Measurements from ENCODE around the gene LRP8.

LRP8 gene

DNA sequence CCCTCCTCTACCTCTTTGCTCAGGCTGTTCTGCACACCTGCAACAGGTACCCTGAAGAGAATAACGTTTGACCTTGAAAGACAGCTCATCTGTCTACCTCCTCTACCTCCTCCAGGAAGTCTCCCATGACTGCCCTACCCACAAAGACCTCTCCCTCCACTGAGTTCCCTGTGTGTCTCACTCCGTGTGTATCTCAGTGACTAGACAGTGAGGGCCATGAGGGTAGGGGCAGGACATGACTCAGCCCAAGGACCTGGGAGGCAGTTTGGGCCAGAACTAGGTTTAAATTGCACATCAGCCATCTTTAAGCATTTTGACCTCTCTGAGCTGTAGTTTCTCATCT is 32.0 kb upstream of the LRP8 start:
- DNase-seq (ENCODE audit: low read depth in 2 of 3, low spot score in 1 of 3): no peak

DNA sequence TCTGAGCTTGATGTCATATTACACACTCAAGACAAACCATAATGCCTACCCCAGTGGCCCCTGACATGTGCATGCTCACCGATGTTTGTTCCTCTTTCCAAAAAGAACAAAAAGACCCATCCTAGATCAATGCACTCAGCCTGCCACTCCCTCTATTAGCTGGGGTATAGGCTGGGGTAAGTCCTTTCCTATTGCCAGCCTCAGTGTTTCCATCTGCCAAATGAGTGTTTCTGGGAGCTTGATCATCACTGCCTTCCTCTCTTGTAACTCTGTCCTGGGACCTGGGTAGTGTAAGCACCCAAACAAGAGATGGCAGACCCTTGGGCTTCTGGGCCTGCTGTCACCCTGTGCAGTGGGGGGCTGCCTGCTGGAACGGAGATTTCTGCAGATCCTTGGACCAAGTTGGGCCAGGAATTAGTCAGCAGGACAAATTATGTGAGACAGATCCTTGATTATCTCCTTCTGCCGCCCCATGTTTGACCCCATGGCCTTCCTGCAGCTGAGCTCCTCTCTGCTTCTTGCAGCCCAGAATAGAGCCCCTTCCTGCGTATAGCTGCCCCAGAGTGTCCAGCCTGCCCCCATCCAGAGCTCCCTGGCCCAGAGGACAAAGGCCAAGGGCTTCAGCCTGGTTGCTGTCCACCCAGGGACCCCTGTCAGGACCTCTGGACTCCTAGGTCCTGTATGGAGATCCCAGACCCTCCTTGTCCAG is 31.5 kb upstream of the LRP8 start:
- no peak for DNase-seq (ENCODE audit: low read depth in 2 of 3, low spot score in 1 of 3)

DNA sequence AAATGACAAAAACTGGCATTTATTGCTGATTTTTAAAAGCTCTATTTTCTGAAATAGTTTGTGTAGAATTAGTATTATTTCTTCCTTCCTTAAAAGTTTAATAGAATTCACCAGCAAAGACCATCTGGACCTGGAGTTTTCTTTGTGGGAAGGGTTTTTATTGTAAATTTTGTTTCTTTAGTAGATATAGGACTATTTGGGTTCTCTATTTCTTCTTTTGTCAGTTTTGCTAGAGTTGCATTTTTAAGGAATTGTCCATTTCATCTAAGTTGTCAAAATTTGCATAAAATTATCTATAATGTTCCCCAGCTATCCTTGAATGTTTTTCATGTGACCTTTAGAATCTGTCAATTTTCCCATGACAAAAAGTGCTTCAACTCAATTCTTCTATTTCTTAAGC is 28.8 kb upstream of the LRP8 start:
- DNase-seq (ENCODE audit: low read depth in 2 of 3, low spot score in 1 of 3): no peak

DNA sequence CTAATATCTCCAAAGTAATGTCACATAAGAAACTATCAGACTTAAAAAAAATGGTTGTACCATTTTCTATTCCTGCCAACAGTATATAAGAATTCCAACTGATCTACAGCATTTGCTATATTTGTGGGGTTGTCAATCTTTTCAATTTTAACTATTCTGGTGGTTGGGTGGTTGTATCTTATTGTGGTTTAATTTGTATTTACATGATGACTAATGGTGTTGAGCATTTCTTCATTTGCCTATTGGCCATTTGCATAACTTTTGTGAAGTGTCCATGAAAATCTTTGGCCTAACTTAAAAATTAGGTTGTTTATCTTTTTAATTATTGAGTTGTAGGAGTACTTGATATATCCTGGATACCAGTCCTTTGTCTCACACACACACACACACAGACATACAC is 26.2 kb upstream of the LRP8 start:
- DNase-seq (ENCODE audit: low read depth in 2 of 3, low spot score in 1 of 3): no peak

DNA sequence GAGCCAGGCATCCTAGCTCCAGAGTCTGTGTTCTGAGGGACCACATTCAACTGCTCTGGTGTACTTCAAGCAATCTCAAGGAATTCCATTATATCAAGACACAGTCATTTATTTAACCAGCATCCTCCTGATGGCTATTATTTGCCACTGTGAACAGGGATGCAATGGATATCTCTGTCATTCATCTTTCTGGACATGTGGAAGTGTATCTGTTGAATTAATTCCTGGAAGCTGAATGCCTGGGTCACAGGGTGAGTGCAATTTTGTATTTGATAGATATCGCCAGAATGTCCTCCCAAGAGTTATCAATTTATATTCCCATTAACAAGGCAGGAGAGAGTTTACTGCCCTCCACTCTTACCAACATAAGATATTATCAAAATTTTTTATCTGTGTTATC is 24.7 kb upstream of the LRP8 start:
- no peak for DNase-seq (ENCODE audit: low read depth in 2 of 3, low spot score in 1 of 3)

DNA sequence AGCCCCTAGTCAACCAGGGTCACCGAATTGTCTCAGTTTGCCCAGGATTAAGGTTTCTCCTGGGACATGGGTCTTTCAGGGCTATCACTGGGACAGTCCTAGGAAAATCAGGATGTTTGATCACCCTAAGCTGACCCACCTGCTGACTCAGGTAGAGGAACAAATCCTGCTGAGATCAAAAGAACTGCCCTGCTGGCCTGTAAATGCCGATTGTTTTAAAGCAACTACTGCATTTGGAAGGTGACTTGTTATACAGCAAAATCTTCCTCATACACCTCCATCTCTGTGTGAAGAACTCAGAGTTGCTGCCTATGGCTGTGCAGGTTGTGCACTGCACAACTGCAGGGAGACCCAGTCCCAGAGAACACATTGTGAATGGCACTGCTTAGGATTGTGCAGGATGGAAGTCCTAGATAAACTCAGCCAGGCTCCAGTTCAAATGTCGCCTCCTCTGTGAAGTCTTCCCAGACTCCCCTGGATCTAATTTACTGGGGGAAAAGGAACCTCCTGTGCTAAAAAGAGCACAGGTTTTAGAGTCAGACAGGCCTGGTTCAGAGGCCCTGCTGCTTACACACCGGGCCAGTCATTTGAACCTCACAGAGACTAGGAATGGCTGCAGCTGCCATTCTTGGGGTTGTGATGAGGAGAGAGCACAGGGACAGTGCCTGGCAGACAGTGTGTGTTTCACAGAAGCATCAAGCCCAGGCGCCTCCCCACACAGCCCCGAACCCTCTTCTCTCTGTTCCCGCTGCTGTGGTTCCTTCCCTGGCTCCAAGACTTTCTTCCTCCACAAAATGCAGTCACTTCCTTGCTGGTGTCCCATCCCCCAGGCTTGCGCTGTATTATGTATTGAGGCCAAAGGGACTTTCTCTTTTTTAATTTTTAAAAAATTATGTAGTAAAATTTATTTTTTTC is 23.2 kb upstream of the LRP8 start:
- no peak for DNase-seq (ENCODE audit: low read depth in 2 of 3, low spot score in 1 of 3)

DNA sequence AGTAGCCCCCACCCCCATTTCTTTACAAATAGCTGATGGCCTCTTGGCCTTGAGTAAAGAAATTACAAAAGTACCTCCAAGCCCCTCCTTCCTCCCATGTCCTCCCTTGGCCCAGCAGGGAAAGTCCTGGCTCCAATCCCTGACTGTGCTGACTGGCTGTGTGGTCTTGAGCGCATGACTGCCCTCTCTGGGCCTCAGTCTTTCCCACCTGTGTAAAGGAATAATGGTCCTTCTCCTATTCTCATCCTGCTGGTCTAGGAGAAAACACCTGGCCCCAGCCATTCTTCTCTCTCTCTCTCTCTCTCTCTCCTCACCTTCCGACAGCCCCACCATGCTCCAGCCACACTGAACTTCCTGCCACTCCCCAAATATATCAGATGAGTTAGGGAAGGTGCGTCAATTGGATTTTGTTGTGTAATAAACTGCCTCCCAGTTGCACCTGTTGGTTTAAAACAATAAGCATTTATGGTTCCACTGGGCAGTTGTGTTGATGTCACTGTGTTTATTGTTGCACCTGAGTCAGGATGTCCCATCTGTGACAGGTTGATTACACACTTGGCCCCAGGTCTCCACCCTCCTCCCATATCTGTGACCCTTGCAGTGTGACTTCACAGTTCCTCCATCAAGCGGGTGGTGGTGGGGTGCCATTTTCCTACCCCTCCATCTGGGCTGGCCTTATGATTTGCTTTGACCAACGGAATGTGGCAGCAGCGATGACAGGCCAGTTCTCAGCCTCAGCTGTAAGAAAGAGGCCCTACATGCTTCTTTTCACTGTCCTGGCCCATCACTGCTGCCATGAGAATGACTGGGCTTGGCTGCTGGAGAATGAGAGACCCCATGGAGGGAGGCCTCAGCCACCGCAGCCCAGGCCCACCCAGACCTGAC is 22.3 kb upstream of the LRP8 start:
- DNase-seq (ENCODE audit: low read depth in 2 of 3, low spot score in 1 of 3): no peak

DNA sequence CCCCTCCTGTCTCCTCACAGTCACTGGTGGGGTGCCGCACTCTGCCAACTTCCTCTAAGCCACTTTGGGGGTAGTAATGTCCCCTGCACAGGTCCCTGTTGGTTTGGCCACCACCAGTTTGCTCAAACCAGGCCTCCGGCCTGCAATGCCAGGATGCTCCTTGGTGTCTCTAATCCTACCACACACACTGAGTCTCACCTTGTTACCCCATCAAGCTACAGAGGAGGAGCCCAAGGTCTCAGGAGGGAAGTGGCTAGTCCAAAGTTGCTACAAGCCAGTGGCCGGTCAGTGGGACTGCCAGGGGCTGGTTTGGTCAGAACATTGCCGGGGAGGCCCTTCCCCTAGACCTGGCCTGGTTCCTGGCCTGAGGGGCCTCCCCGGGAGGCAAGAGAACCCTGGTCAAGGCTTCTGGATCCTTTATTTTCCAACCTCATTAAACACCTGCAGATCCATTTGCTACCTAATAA is 21.5 kb upstream of the LRP8 start:
- no peak for DNase-seq (ENCODE audit: low read depth in 2 of 3, low spot score in 1 of 3)

DNA sequence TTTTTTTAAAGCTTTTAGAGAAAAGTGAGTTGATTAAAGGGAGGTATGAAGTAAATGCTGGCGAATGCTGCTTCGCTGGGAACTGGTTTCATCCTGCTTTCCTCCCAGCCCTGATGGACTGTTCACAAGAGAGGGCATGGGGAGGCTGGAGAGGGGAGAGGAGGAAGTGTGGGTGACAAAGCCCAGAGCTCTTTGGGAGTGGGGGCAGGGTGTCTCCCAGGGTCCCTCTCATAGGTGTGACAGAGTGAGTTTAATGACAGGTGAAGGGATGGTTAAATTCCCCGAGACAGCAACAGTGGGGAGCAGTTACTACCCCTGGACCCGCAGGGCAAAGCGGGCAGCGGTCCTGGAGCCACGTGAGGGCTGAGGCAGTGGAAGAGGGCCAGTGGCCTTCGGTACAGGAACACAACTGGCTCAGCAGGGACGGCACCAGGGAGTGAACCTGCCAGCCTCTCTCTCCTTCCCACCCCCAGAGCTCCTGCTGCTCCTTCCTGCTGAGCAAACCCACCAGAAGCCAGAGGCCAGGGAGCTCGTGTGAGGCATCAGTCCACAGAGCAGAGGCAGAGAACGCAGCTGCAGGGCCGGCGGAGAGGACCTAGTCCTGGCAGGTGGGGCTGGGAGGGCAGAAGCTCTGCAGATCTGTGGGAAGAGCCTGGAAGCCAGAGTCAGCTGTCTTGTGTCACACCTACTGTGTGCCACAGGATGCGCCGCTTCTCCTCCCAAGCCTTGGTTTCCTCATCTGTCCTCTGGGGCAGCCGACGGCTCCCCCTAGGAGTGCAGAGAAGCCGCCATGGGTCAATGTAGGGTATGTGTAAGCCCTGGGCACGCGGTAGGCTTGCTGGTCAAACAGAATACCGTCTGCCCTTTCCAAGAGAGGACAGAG is 20.9 kb upstream of the LRP8 start:
- no peak for DNase-seq (ENCODE audit: low read depth in 2 of 3, low spot score in 1 of 3)

DNA sequence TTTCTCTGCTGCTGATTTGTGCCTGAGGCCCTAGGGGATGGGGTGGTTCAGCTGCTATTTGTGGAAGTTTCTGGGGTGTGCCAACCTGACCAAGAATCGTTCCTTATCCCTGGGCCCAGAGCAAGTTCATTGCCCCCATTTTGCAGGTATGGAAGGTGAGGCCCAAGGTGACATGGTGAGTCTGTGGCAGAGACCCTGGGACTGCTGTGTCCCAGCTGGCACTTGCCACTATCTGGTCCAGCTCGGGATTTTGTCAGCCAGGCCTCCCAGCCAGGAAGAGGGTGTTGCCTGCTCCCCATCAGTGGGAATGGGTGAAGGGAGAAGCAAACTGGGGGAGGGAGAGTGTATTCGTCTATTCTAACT is 18.9 kb upstream of the LRP8 start:
- DNase-seq (ENCODE audit: low read depth in 2 of 3, low spot score in 1 of 3): no peak

DNA sequence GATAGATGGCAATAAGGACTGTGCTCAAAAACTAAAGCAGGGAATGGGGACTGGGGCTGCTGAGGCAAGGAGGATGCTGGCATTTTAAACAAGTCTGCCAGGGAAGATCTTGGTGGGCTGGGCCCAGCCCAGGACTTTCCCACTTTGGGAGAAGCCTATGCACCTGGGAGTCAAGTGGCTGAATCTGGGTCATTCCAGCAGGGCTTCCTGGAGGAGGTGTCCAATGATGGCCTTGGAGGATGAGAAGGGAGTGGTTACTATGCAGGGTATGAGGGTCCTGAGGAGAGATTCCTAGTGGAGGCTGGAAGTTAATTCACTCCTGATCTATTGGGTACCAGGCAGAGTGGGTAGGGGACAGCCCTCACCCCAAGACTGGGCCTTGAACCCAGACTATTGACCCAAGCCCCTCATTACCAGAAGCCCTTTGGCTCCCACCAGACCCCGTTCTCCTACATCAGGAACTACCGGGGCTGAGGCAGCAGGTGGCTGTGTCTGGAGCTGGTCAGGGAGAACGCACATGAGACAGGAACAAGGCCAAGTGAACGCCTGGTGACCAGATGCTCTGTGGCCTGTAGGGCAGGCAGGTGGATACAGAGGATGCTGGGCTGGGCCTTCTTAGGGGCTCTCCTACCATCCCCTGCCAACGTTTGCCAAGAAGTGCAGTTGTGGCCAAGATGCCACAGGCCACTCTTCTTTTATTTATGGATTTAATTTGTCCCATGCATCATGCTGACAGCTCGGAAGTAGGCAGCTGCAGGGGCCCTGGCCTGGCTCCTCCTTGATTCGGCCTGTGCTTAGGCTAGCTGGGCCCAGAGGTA is 18.3 kb upstream of the LRP8 start:
- DNase-seq (ENCODE audit: low read depth in 2 of 3, low spot score in 1 of 3): no peak

DNA sequence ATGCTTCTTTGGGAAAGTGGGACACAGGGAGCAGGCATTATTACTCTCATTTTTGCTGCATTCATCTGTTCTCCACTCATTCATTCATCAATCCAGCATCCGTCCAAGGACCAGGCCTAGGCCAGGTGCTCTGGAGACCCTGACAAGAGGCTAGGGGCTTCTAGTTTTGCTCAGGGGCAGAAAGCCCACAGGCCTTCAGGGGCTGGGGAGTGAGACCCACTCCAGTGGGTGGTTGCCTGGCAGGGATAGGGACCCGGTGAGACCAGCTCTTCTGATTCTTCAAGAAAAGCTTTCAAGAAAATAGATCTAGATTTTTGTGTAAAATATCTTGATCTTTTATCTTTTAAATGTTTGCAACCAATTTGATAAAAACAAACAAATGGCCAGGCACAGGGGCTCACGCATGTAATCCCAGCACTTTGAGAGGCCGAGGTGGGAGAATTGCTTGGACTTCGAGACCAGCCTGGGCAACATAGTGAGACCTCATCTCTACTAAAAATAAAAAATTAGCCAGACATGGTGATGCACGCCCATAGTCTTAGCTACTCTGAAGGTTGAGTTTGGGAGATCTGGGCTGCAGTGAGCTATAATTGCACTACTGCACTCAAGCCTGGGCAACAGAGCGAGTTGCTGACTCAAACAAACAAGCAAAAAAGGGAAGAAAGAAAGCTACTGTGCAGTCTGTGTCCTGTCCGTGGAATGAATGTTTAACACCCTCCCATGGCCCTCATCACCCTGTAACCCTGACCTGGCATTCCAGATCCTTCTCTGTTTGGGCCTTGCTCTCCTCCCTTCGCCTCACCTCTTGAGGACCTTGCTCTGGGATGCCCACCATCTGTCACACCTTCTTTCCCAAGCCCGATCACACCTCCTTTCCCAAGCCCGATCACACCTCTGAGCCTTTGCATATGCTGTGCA is 17.3 kb upstream of the LRP8 start:
- DNase-seq (ENCODE audit: low read depth in 2 of 3, low spot score in 1 of 3): no peak

DNA sequence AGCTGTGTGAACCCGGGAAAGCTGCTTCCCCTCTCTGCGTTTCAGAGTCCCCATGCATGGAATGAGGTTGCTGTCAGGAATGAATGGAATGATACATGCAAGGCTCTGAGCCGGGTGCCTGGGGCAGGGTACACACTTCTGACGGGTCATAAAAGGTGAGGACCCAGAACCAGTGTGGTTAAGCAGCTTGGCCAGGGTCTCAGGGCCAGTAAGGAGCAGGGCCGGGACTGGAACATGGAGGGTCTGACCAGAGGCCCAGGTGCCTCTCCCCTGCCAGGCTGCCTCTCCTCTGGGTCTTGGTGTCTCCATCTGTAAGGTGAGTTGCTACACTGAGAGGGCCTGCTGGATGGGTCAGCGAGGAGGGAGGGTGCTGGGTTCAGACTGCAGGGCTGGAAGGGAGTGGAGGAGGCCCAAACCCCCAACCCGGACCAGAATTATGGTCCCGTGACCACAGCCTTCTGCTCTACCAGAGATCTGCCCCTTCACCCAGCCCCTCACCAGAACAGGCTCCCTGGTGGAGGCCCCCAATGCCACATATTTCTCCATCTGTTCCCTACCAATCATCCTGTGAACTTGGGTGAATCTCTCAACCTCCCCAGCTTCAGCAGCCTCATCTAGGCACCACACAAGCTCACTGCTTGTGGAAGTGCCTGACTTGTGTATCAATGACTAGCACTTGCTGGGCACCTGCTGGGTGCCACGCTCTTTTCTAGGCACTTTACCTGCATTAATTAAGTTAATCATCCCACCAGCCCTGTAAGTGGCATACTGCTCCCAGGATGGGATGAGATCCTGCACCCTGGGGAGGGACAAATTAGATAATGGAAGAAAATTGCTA is 16.2 kb upstream of the LRP8 start:
- no peak for DNase-seq (ENCODE audit: low read depth in 2 of 3, low spot score in 1 of 3)

DNA sequence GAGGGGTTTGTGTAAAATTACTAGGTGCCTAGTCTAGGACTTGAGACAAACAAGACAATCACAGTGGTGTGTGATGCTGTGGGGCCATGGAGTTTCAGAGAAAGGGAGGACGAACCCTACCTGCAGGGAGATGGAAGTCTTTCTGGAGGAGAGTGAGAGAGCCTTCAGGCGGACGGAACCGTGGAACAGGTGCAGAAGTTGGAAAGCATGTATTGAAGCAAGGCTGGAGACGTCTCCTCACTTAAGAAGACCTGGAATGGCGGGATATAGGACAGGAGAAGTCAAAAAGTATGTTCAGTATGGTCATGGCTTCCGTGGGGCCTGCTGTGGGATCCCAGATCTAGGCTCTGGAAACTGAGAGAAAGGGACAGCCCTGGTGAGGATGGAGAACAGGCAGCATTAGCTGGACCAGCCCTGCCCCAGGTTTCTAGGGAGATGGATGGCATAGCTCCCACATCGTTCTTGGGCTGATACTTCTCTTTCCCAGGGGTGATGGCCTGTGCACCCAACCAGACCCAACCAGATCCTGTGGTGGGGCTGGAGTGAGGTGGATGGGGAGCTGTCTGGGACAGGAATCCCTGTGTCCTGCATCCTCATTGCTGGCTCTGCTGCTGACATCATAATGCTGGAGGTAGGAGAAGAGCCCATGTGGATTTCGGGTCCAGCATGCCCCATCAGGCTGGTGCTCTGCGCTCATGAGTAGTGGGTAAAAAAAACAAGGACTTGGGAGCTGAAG is 15.0 kb upstream of the LRP8 start:
- no peak for DNase-seq (ENCODE audit: low read depth in 2 of 3, low spot score in 1 of 3)

DNA sequence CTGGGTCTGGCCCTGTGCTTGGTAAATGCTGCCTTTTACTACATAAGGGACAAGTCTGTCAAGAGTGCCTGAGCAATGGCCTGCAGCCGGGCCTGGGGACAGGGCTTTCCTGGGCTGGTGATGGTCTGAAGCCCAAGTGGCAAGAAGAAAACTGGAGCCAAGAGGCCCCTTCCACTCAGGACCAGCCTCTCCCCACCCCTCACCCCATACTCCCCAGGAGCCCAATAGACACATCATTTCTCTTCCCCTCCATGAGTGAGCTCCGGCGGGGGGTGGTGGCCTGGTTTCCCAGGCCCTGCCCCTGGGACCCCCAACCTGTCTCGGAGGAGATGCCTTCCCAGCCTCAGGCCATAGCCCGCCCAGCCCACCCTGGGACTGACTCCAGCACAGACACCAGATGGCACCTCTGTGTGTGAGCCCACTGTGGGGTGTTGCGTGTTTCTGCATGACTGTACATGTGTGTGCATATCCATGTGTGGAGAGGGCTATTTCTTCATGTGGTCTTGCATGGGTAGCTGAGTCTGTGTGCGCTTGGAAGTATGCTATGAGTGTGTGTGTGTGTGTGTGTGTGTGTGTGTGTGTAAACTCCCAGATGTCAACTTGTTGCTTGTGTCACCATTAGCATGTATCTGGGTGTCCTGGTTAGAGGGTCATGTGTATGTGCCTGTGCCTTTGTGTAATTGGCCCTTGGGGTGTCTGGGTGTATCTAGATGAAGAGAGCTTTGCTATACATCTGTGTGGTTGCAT is 14.3 kb upstream of the LRP8 start:
- DNase-seq (ENCODE audit: low read depth in 2 of 3, low spot score in 1 of 3): no peak

DNA sequence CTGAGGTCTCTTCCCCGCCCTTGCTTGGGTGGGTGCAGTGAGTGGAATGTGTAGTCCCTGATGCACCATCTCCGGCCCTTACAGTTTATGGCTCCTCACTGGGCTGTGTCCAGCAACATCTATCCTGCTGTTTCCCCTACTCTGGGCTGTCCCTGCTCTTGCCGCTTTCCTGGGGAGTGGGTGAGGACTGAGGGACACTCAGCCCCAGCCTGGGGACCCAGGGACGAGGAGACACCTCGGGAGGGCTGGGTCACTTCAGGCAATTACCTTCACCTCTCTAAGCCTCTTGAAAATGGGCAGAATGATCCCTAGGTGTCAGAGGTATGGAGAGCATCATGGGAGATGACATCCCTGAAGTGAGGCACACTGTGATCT is 13.6 kb upstream of the LRP8 start:
- DNase-seq (ENCODE audit: low read depth in 2 of 3, low spot score in 1 of 3): no peak
